ENCODE data around the gene RRP1. TPM values are rescaled to one million over a fixed set of nuclear protein-coding genes. Genes with fewer than 3 reads are reported as not detected.
A peak's percentile ranks its signal among the peaks of the same experiment; 100 is the strongest.

RRP1 gene
- polyA plus RNA-seq, 3 donors from 2014 or later, result 6.0 to 16.3 (median 11.6) TPM

DNA sequence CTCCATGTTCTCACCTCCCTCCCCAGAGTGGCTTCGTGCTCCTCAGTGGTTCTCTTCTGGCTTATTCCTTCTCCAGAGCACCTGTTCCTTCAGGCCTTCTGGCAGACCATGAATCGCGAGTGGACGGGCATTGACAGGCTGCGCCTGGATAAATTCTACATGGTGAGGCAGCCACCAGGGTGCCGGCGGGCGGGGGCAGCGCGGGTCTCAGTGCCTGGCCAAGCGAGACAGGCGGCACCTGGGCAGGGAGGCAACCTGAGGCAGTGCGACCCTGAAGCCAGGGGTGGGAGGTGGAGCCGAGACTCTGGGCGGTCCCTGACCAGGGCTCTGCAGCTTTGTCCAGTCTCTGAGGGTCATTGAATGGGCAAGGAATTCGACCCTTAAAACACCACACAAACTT lies 3.9 kb downstream of the RRP1 start:
- no peak overlapping the region for H3K4me3 Mint-ChIP-seq
- DNase-seq, result no peak
- H3K4me1 Mint-ChIP-seq, result peaks cover 22 to 26% of the 10 kb centered on the region in 2 donors
- peaks cover 0 to 11% (median 3%) of the 10 kb centered on the region in 3 donors for H3K27me3 Mint-ChIP-seq (ENCODE audit: low read depth in 3 of 3)
- H3K36me3 Mint-ChIP-seq, result peaks cover 5 to 33% (median 10%) of the 10 kb centered on the region in 3 donors
- no peaks in the 10 kb centered on the region for H3K9me3 Mint-ChIP-seq
- no peak overlapping the region for H3K27ac Mint-ChIP-seq

DNA sequence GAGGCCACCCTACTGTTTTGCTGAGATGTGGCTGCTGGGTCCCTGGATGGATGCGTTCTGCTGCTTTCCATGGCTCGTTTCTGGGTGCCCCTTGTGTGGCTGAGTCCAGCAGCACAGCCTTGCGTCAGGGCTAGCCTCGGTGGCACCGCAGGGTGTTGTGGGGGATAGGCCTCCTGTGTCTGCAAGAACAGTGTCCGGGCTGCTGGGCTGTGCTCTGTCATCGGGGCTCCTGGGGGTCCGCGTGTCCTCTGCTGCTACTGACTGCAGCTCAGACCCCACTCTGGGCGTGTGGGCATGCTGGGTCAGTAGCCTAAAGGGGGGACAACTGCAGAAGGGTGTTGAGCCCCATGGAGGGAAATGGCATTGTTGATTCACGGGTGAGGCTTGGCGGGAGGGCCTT lies 4.9 kb downstream of the RRP1 start:
- H3K4me1 Mint-ChIP-seq, result peaks cover 22 to 26% of the 10 kb centered on the region in 2 donors
- no peak for DNase-seq
- H3K9me3 Mint-ChIP-seq, result no peaks in the 10 kb centered on the region
- H3K36me3 Mint-ChIP-seq, result peaks cover 5 to 36% (median 13%) of the 10 kb centered on the region in 3 donors
- peaks cover 0 to 5% (median 1%) of the 10 kb centered on the region in 3 donors for H3K27me3 Mint-ChIP-seq (ENCODE audit: low read depth in 3 of 3)
- no peak overlapping the region for H3K27ac Mint-ChIP-seq
- no peak overlapping the region for H3K4me3 Mint-ChIP-seq

DNA sequence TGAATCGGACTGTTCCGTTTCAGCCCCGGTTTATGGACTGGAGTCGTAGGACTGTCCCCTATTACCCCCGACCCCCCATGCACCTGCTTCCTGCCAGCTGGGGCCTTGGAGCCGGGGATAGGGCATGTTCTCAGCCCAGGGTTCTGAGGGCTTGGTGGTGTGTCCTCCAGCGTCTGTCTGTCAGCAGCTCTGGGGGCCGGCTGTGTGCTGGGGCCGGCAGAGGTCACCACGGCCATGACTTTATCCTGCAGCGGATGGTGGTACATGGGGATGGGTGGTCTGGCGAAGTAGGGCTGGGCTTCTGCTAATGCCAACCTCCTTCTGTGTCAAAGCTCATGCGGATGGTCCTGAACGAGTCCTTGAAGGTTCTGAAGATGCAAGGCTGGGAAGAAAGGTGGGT lies 5.5 kb downstream of the RRP1 start:
- DNase-seq, result no peak
- Mint-ChIP-seq H3K27me3 (ENCODE audit: low read depth in 3 of 3) (peaks cover 0 to 5% (median 1%) of the 10 kb centered on the region in 3 donors), H3K36me3 (peaks cover 5 to 36% (median 13%) of the 10 kb centered on the region in 3 donors), H3K4me1 (peaks cover 21 to 25% of the 10 kb centered on the region in 2 donors), H3K4me3 (no peak overlapping the region), H3K9me3 (no peaks in the 10 kb centered on the region), H3K27ac (no peak overlapping the region)

DNA sequence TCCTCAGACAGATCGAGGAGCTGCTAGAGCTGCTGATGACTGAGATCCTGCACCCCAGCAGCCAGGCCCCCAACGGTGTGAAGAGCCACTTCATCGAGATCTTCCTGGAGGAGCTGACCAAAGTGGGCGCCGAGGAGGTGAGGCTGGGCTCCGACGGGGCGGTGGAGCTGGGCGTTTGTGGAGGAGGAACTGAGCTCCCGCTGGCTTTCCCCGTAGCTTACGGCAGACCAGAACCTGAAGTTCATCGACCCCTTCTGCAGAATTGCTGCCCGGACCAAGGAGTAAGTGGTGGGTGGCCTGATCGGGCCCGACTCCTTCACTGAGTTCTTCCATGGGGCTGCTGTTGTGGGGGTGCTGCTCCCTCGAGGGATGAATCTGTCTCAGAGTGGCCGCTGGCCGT lies 8.0 kb downstream of the RRP1 start:
- Mint-ChIP-seq H3K36me3 (peaks cover 7 to 48% (median 10%) of the 10 kb centered on the region in 3 donors), H3K27me3 (ENCODE audit: low read depth in 3 of 3) (peaks cover 1 to 2% (median 2%) of the 10 kb centered on the region in 3 donors), H3K4me1 (peaks cover 3% of the 10 kb centered on the region in 2 donors), H3K9me3 (no peaks in the 10 kb centered on the region), H3K27ac (no peak overlapping the region), H3K4me3 (no peak overlapping the region)
- no peak for DNase-seq

DNA sequence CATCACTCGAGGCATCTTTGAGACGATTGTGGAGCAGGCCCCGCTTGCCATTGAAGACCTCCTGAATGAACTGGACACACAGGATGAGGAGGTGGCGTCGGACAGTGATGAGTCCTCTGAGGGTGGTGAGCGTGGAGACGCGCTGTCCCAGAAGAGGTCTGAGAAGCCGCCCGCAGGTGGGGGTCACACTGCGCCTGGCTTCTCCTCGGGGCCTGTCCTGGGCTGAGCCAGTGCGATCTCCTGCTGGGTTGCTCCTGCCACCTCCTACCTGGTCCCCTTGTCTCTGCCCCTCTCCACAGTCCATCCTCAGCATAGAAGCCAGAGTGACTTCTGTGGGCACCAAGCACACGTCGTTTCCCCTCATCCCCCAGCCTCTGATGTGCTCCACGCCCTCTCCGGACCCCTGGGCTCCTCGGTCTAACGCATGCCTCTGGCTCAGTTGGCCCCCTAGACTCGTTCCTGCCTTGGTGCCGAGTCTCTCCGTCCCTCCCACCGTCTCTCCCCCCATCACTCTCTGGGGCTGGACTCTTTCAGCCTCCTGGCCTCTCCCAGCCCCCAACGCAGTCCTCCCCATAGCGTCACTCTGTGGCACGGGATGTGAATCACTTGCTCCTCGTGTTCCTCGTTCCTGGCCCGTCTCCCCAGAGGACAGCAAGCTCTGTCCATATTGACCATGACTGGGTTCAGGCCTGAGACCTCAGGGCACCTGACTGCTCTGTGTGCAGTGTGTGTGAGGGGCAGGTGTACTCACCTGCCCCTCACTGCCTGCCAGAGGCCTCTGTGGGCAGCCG lies 8.7 kb downstream of the RRP1 start:
- peaks cover 7 to 45% (median 10%) of the 10 kb centered on the region in 3 donors for H3K36me3 Mint-ChIP-seq
- H3K9me3 Mint-ChIP-seq, result no peaks in the 10 kb centered on the region
- H3K27me3 Mint-ChIP-seq (ENCODE audit: low read depth in 3 of 3), result peaks cover 1 to 4% (median 2%) of the 10 kb centered on the region in 3 donors
- H3K4me3 Mint-ChIP-seq, result no peak overlapping the region
- DNase-seq, result no peak
- no peak overlapping the region for H3K27ac Mint-ChIP-seq
- H3K4me1 Mint-ChIP-seq, result peaks cover 0 to 3% of the 10 kb centered on the region in 2 donors

DNA sequence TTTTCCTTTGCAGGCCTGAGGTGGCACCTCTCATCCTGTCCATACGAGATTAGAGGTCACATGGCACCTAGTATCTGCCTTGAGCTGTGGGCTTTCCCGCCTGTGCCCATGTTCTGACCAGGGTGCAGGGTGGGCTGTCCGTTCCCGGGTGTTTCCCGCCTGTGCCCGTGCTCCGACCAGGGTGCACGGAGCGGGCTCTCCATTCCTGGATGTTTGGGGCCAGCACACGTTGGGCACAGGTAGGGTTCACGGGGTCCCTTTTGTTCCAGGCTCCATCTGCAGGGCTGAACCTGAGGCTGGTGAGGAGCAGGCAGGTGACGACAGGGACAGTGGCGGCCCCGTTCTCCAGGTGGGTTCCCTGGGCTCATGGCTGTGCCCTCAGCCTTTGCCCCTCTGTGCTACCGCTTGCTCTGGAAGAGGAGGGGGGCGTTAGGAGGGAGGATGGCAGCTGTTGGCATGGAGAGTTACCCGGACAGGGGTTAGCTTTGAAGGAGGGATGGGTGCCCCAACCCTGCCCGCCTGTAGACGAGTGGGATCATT lies 10.0 kb downstream of the RRP1 start:
- H3K27ac Mint-ChIP-seq, result no peak overlapping the region
- H3K9me3 Mint-ChIP-seq, result no peaks in the 10 kb centered on the region
- H3K4me3 Mint-ChIP-seq, result no peak overlapping the region
- H3K4me1 Mint-ChIP-seq, result peaks cover 0 to 3% of the 10 kb centered on the region in 2 donors
- no peak for DNase-seq
- peaks cover 3 to 46% (median 10%) of the 10 kb centered on the region in 3 donors for H3K36me3 Mint-ChIP-seq
- peaks cover 1 to 4% (median 2%) of the 10 kb centered on the region in 3 donors for H3K27me3 Mint-ChIP-seq (ENCODE audit: low read depth in 3 of 3)

DNA sequence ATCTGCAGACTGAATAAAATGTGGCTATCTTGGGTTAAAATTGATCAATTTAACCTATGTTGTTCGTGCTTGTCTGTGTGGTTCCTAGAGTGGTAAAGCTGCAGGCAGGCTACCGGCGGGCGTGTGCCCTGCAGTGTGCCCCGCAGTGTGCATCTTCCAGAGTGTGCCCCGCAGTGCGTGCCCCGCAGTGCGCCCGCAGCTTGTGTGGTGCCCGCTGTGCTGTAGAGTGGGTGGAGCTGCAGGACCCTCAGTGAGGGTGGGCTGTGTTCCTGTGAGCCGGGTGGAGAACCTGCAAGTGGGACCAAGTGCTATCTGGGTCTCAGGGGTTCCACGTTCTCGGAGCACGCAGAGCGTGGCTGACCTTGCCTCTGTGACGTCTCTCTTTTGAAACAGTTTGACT lies 10.7 kb downstream of the RRP1 start:
- Mint-ChIP-seq H3K9me3 (no peaks in the 10 kb centered on the region), H3K27ac (no peak overlapping the region), H3K36me3 (peaks cover 3 to 44% (median 7%) of the 10 kb centered on the region in 3 donors), H3K4me1 (peaks cover 0 to 2% of the 10 kb centered on the region in 2 donors), H3K4me3 (no peak overlapping the region), H3K27me3 (ENCODE audit: low read depth in 3 of 3) (peaks cover 1 to 4% (median 2%) of the 10 kb centered on the region in 3 donors)
- no peak for DNase-seq

DNA sequence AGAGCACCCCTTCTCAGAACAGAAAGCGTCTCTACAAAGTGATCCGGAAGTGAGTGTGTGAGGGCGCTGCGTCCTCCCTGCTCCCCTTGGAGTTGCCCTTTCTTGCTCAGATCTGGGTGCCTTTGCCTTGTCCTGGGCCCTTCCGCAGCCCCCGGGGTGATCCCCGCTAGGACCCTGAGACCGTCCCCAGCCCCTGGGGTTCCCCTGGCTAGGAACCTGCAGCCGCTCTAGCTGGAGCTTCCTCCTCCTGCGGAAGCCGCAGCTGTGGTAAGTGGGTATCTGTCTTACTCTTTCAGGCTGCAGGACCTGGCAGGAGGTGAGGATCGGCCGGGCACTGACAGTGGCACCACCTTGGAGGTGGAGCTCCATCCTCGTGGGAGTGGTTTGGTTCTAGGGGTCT lies 11.2 kb downstream of the RRP1 start:
- H3K4me1 Mint-ChIP-seq, result no peaks in the 10 kb centered on the region
- no peaks in the 10 kb centered on the region for H3K9me3 Mint-ChIP-seq
- peak overlapping the region in 1 of 6 donors; percentile 21 for H3K27ac Mint-ChIP-seq
- no peak overlapping the region for H3K4me3 Mint-ChIP-seq
- no peak for DNase-seq
- H3K36me3 Mint-ChIP-seq, result peaks cover 3 to 42% (median 5%) of the 10 kb centered on the region in 3 donors
- peaks cover 1 to 4% (median 1%) of the 10 kb centered on the region in 3 donors for H3K27me3 Mint-ChIP-seq (ENCODE audit: low read depth in 3 of 3)

DNA sequence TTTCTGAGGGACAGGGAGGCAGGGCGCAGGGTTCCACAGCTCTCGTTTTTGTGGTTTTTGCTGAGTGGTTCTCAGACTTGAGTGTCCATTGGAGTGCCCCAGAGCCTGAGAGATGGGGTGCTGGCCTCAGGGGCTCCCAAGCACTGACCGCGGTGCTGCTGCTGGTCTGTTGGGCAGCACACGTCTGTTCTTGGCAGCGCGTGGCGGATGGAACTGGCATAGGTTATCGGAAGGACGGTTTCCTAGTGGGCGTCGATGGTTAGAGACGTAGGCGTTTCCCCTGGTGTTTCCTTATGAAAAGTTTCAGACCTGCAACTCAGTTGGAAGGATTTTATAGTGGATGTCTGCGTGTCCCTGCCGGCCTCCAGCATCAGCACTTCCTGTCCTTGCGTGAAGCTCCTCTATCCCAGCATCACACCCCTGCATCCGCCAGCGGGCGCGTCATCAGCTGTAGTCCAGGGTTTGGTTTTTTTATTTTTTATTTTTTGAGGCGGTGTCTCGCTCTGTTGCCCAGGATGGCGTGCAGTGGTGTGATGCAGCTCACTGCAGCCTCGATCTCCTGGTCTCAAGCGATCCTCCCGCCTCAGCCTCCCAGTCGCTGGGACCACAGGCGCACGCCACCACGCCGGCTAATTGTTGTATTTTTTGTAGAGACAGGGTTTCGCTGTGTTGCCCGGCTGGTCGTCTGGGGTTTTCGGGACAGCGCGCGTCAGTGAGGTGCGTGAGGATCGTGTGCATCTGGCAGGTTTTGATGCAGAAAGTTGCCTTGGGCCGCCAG lies 11.8 kb downstream of the RRP1 start:
- Mint-ChIP-seq H3K9me3 (no peaks in the 10 kb centered on the region), H3K27me3 (ENCODE audit: low read depth in 3 of 3) (peaks cover 1 to 4% (median 3%) of the 10 kb centered on the region in 3 donors), H3K4me3 (no peak overlapping the region), H3K27ac (peak overlapping the region in 1 of 6 donors; percentile 21), H3K4me1 (peaks cover 0 to 3% of the 10 kb centered on the region in 2 donors), H3K36me3 (peaks cover 3 to 42% (median 5%) of the 10 kb centered on the region in 3 donors)
- no peak for DNase-seq

DNA sequence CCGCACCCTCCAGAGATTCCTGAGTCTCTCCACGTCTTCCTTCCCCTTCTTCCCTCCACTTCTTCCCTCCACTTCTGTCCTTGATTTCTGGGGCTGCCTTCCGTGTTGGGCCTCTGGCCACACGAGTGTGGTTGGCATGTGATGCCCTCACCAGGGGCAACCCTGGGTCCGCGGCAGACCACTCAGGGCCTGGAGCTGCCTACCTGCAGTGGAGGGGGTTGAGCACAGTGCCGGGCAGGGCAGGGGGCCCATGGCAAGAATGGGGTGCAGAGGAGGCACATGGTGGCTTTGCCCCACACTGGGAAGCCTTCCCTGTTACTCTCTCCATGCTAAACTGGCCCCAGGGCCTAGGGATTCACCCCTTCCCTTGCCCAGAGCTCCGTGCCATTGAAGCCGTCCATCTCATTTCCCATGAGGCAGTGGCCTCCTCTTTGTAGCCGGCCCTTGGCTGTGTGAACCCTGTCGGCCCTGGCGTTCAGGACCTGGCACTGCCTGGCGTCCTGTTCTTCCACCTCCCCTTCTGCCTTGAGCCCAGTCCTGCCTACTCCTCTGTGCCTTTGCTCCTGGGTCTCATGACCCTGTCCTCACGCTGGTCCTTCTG lies 13.4 kb downstream of the RRP1 start:
- DNase-seq, result no peak
- Mint-ChIP-seq H3K36me3 (peaks cover 3 to 27% (median 5%) of the 10 kb centered on the region in 3 donors), H3K9me3 (no peaks in the 10 kb centered on the region), H3K27ac (peak overlapping the region in 1 of 6 donors; percentile 11), H3K27me3 (ENCODE audit: low read depth in 3 of 3) (peaks cover 0 to 4% (median 3%) of the 10 kb centered on the region in 3 donors), H3K4me3 (no peak overlapping the region), H3K4me1 (peaks cover 0 to 5% of the 10 kb centered on the region in 2 donors)

DNA sequence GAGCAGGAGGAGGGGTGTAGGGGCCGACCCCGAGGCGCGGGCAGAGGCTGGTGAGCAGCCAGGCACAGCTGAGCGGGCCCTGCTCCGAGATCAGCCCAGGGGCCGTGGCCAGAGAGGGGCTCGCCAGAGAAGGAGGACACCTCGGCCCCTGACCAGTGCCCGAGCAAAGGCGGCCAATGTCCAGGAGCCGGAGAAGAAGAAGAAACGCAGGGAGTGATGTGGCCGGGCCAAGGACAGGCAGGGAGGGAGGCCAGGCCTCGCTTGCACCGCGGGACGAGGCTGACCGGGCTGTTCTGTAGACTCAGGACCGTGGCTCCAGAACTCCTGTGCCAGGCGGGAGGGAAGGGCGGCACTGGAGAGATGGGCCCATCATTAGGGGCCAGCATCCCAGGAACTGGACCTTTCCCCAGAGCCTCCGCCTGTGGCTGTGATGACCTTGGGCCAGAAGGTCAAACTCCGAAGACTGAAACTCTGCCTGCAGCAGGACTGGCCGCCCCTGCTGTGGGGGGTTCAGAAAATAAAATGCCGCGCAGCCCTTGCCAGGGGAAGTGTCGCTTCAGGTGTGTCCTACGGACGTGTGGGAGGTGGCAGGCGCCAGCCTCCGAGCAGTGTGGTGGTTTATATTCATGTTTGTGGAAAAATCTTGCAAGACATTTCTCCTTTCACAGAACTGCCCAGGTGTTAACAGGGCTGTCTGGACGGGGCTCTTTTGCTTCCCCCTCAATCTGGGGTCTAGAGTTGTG lies 14.4 kb downstream of the RRP1 start:
- peaks cover 0 to 4% (median 2%) of the 10 kb centered on the region in 3 donors for H3K27me3 Mint-ChIP-seq (ENCODE audit: low read depth in 3 of 3)
- no peak overlapping the region for H3K27ac Mint-ChIP-seq
- peaks cover 3 to 22% (median 5%) of the 10 kb centered on the region in 3 donors for H3K36me3 Mint-ChIP-seq
- H3K4me1 Mint-ChIP-seq, result peaks cover 0 to 5% of the 10 kb centered on the region in 2 donors
- no peak overlapping the region for H3K4me3 Mint-ChIP-seq
- no peaks in the 10 kb centered on the region for H3K9me3 Mint-ChIP-seq
- DNase-seq, result no peak

DNA sequence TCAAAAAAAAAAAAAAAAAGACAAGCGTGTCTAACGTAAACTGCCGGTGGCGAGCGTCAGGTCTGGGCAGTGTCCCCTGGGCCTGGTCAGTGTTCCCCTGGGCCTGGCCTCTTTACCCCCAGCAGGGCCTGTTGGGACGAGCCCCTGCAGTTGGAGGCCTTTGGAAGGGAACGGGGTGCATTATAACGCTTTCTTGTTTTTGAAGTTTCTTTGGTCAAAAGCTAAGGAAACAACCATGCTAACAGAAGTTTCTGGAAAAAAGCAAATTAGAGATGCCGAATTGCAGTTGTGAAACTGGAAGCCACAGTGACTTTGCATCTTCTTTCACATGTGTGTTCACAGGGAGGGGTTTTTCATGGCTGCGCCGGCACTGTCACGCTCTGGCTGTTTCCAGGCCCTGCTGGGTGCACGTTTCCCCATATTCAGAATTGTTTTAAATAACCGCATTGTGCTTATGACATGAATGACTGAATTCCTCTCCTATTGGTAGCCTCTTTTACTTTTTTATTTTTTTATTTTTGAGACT lies 16.0 kb downstream of the RRP1 start:
- peaks cover 0 to 4% (median 2%) of the 10 kb centered on the region in 3 donors for H3K27me3 Mint-ChIP-seq (ENCODE audit: low read depth in 3 of 3)
- no peak overlapping the region for H3K4me3 Mint-ChIP-seq
- H3K27ac Mint-ChIP-seq, result peak overlapping the region in 1 of 6 donors; percentile 20
- H3K36me3 Mint-ChIP-seq, result peaks cover 0 to 18% (median 5%) of the 10 kb centered on the region in 3 donors
- peaks cover 0 to 5% of the 10 kb centered on the region in 2 donors for H3K4me1 Mint-ChIP-seq
- DNase-seq, result no peak
- no peaks in the 10 kb centered on the region for H3K9me3 Mint-ChIP-seq
